ENCODE data around the gene GANAB. TPM values are rescaled to one million over a fixed set of nuclear protein-coding genes. Genes with fewer than 3 reads are reported as not detected.

Gene GANAB
- polyA plus RNA-seq, 3 donors, result 99.7 to 116 (median 109) TPM

DNA sequence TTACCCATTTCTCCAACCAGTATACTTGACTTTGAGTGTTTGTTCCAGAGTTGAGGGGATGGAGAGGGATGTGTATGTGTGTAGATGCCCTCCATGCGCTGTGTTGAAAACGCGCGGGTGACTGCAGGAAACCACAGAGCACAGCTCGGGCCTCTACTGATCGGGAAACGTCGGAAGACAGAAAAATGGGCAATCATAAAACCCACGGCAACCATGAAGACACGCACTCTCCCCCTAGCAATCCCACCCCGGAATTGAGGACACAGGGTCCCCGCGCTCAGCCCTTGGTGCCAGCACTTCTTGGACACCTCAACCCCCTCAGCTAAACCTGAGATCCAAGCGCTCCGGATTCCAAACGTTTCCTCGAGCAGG lies 24.8 kb upstream of the GANAB start:
- DNase-seq, result peak in 1 of 3 donors; percentile 10
- Histone ChIP-seq H3K9me3 (replicated peaks in 1 of 2; ENCODE audit: control insufficient read depth in 1 of 2, insufficient read depth in 1 of 2, low read length in 2 of 2) (no peaks in the 10 kb centered on the region), H2AFZ (ENCODE audit: insufficient read depth, low read depth, low read length, poor library complexity, severe bottlenecking) (peak overlapping the region; percentile 97), H3K36me3 (replicated peaks in 1 of 2; ENCODE audit: control insufficient read depth in 1 of 2, insufficient read depth in 2 of 2, low read length in 2 of 2) (peaks cover 13 to 39% of the 10 kb centered on the region in 2 donors), H3K4me1 (ENCODE audit: control insufficient read depth in 1 of 2, insufficient read depth in 2 of 2, low read length in 2 of 2) (peaks cover 39% of the 10 kb centered on the region in 2 donors), H3K4me3 (replicated peaks in 1 of 3; ENCODE audit: low read depth in 2 of 3, low read length in 3 of 3) (peak overlapping the region; percentile 48 to 99 (median 93)), H4K20me1 (ENCODE audit: insufficient read depth, low read length) (peaks cover 23% of the 10 kb centered on the region), H3K27me3 (ENCODE audit: control insufficient read depth in 2 of 2, insufficient read depth in 2 of 2, low read length in 2 of 2) (no peaks in the 10 kb centered on the region), H3K4me2 (replicated peaks; ENCODE audit: extremely low read depth, low read length, poor library complexity, severe bottlenecking) (peak overlapping the region; percentile 83), H3K79me2 (ENCODE audit: insufficient read depth, low read length) (peaks cover 75% of the 10 kb centered on the region), H3K9ac (ENCODE audit: insufficient read depth, low read length, poor library complexity, severe bottlenecking) (peak overlapping the region; percentile 77), H3K27ac (ENCODE audit: low read depth in 1 of 2, low read length in 2 of 2) (peak overlapping the region; percentile 83)
- Mint-ChIP-seq H3K4me3 (peak overlapping the region; percentile 99), H3K27me3 (ENCODE audit: low read depth in 3 of 3) (no peaks in the 10 kb centered on the region), H3K4me1 (peaks cover 59% of the 10 kb centered on the region), H3K36me3 (peaks cover 15 to 43% of the 10 kb centered on the region in 2 donors), H3K27ac (peak overlapping the region; percentile 92 to 97 (median 95)), H3K9me3 (peaks cover 0 to 2% (median 0%) of the 10 kb centered on the region in 7 donors)
- intact Hi-C loops (cut with micrococcal nuclease), result no loop called here
- TF ChIP-seq, protein P1, sequence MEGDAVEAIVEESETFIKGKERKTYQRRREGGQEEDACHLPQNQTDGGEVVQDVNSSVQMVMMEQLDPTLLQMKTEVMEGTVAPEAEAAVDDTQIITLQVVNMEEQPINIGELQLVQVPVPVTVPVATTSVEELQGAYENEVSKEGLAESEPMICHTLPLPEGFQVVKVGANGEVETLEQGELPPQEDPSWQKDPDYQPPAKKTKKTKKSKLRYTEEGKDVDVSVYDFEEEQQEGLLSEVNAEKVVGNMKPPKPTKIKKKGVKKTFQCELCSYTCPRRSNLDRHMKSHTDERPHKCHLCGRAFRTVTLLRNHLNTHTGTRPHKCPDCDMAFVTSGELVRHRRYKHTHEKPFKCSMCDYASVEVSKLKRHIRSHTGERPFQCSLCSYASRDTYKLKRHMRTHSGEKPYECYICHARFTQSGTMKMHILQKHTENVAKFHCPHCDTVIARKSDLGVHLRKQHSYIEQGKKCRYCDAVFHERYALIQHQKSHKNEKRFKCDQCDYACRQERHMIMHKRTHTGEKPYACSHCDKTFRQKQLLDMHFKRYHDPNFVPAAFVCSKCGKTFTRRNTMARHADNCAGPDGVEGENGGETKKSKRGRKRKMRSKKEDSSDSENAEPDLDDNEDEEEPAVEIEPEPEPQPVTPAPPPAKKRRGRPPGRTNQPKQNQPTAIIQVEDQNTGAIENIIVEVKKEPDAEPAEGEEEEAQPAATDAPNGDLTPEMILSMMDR (IDR thresholded peaks at IDR 0.05), result no peak
- WGBS (ENCODE audit: insufficient coverage), result 0% methylated on average over 16 of the region's 17 CpGs

DNA sequence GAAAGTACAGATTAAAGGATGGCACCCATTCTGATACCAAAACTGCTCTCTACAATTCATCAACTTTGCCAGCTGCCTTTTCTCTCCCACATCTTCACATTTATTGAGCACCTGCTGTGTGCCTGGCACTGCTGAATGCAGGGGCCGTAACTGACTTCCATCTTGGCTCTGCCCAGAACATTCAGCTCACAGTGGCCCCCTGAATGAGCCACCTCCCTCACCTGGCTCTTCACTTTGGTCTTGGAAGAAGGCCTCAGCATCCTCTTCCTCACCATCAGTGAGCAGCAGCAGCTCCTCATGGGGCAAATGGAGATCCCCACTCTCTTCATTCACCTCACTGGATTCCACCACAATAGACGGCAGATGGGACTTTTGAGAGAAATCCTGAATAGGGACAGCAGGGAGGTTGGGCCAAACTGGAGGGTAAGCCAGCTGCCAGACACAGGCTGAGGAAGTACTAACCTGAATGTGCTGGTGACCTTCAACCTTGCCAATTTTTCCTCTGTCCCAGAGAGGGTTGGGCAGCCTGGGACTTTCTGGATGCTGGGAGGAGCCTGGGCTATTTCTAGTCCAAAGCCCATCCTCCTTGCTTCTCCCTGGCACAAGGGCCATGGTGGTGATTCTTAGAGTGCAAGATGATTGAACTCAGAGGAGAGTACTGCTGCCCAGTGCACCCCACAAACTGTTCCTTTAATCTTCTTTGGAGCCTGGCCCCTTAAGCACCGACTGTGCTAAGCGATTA lies 23.2 kb upstream of the GANAB start:
- H3K4me1 ChIP-seq (ENCODE audit: control insufficient read depth in 1 of 2, insufficient read depth in 2 of 2, low read length in 2 of 2), result peaks cover 43 to 47% of the 10 kb centered on the region in 2 donors
- WGBS (ENCODE audit: insufficient coverage), result 100% methylated on average over 1 of the region's 4 CpGs
- H3K4me3 Mint-ChIP-seq, result no peak overlapping the region

More for the DNA sequence above, 23.2 kb upstream of the GANAB start:
- peaks cover 25% of the 10 kb centered on the region for H4K20me1 ChIP-seq (ENCODE audit: insufficient read depth, low read length)
- Mint-ChIP-seq H3K9me3 (peaks cover 0 to 2% (median 0%) of the 10 kb centered on the region in 7 donors), H3K36me3 (peaks cover 8 to 27% of the 10 kb centered on the region in 2 donors), H3K4me1 (peaks cover 60% of the 10 kb centered on the region), H3K27ac (peak overlapping the region in 3 of 7 donors; percentile 46 to 85 (median 77)), H3K27me3 (ENCODE audit: low read depth in 3 of 3) (no peaks in the 10 kb centered on the region)
- H3K36me3 ChIP-seq (replicated peaks in 1 of 2; ENCODE audit: control insufficient read depth in 1 of 2, insufficient read depth in 2 of 2, low read length in 2 of 2), result peaks cover 10 to 27% of the 10 kb centered on the region in 2 donors
- intact Hi-C loops (cut with micrococcal nuclease), result no loop called here
- no peak overlapping the region for H3K27ac ChIP-seq (ENCODE audit: low read depth in 1 of 2, low read length in 2 of 2)
- H3K4me2 ChIP-seq (replicated peaks; ENCODE audit: extremely low read depth, low read length, poor library complexity, severe bottlenecking), result no peak overlapping the region
- peaks cover 78% of the 10 kb centered on the region for H3K79me2 ChIP-seq (ENCODE audit: insufficient read depth, low read length)
- H3K9me3 ChIP-seq (replicated peaks in 1 of 2; ENCODE audit: control insufficient read depth in 1 of 2, insufficient read depth in 1 of 2, low read length in 2 of 2), result no peaks in the 10 kb centered on the region
- H3K4me3 ChIP-seq (replicated peaks in 1 of 3; ENCODE audit: low read depth in 2 of 3, low read length in 3 of 3), result no peak overlapping the region
- H2AFZ ChIP-seq (ENCODE audit: insufficient read depth, low read depth, low read length, poor library complexity, severe bottlenecking), result no peak overlapping the region
- TF ChIP-seq, protein P1 (IDR thresholded peaks at IDR 0.05), result no peak
- H3K27me3 ChIP-seq (ENCODE audit: control insufficient read depth in 2 of 2, insufficient read depth in 2 of 2, low read length in 2 of 2), result no peaks in the 10 kb centered on the region
- no peak for DNase-seq
- no peak overlapping the region for H3K9ac ChIP-seq (ENCODE audit: insufficient read depth, low read length, poor library complexity, severe bottlenecking)
